Neural cell (in vitro differentiated cells): Measurements from ENCODE around the gene POU2F3.

Experiments used
- CTCF ChIP-seq: fragments of 450-650 bp; IDR thresholded peaks from 2 replicates; pipeline ENCODE4 v1.5.1; 2014; ENCODE audit warnings: antibody characterized with exemption, mild to moderate bottlenecking, moderate library complexity; ENCODE audit not compliant: poor library complexity, severe bottlenecking
- EP300 ChIP-seq: fragments of 450-650 bp; conservative IDR thresholded peaks from 2 replicates; pipeline ENCODE4 v1.6.1; 2014; ENCODE audit warnings: antibody characterized with exemption, mild to moderate bottlenecking, moderate library complexity; ENCODE audit not compliant: poor library complexity, severe bottlenecking
- EZH2 ChIP-seq: fragments of 200-600, 300-800 bp; shearing (Covaris generic), sonication (generic); IDR thresholded peaks from 2 replicates; pipeline ENCODE4 v1.6.1; 2014; ENCODE audit warnings: antibody characterized with exemption, low read length, borderline replicate concordance, mild to moderate bottlenecking; ENCODE audit not compliant: insufficient read depth, poor library complexity, severe bottlenecking
- MXI1 ChIP-seq: fragments of 450-650 bp; conservative IDR thresholded peaks from 2 replicates; pipeline ENCODE4 v1.6.1; 2014; ENCODE audit warnings: antibody characterized with exemption, mild to moderate bottlenecking; ENCODE audit not compliant: poor library complexity, severe bottlenecking
- POLR2AphosphoS5 ChIP-seq: IDR thresholded peaks from 2 replicates; pipeline ENCODE4 v1.6.1; 2012
- RAD21 ChIP-seq: fragments of 450-650 bp; conservative IDR thresholded peaks from 2 replicates; pipeline ENCODE4 v1.6.1; 2014; ENCODE audit warnings: antibody characterized with exemption, mild to moderate bottlenecking, moderate library complexity
- TAF1 ChIP-seq: IDR thresholded peaks from 2 replicates; pipeline ENCODE4 v1.6.1; 2012; ENCODE audit warnings: low read depth

GRCh38 chr11:120289426-120289825 is 49.5 kb downstream of the POU2F3 start:
- TF ChIP-seq TAF1 (no peak), EP300 (no peak), MXI1 (no peak), EZH2 (no peak), CTCF (no peak), POLR2AphosphoS5 (no peak), RAD21 (no peak)
